ENCODE measurements around the gene SLC15A1.

SLC15A1 gene

GRCh38 chr13:98706446-98707110 is 45.9 kb downstream of the SLC15A1 start:
- H3K79me1 ChIP-seq (ENCODE audit: low read length), result no peaks in the 10 kb centered on the region
- no peak overlapping the region for H3K4me2 ChIP-seq (ENCODE audit: low read length)
- H4K8ac ChIP-seq (ENCODE audit: low read depth, low read length), result no peak overlapping the region
- no peak overlapping the region for H3K27ac ChIP-seq (ENCODE audit: low read depth, low read length)
- H3K9ac ChIP-seq (ENCODE audit: low read length), result no peak overlapping the region
- H3K56ac ChIP-seq (ENCODE audit: low read length), result no peak overlapping the region
- H2BK15ac ChIP-seq (replicated peaks; ENCODE audit: low read depth), result no peak overlapping the region
- no peaks in the 10 kb centered on the region for H3K36me3 ChIP-seq (ENCODE audit: control insufficient read depth, insufficient read depth, low read length)
- H3K27me3 ChIP-seq (ENCODE audit: insufficient read depth, low read length, poor library complexity), result no peaks in the 10 kb centered on the region
- H2AK5ac ChIP-seq (ENCODE audit: low read length), result no peak overlapping the region
- H3K4me1 ChIP-seq (ENCODE audit: control insufficient read depth, low read depth, low read length), result no peaks in the 10 kb centered on the region
- no peak overlapping the region for H3K4me3 ChIP-seq (ENCODE audit: low read length)
- no CpG with 5 or more reads among the region's 12 CpGs for WGBS (ENCODE audit: extremely low coverage, insufficient coverage, low lambda C conversion rate)
- no peaks in the 10 kb centered on the region for H3K79me2 ChIP-seq (ENCODE audit: control insufficient read depth, insufficient read depth, low read length)
- no peak overlapping the region for H3K4ac ChIP-seq (ENCODE audit: low read depth, low read length)
- no peak overlapping the region for H2BK120ac ChIP-seq (ENCODE audit: low read depth, low read length)
- no peak overlapping the region for H3K18ac ChIP-seq (ENCODE audit: low read length)
- H2BK5ac ChIP-seq (ENCODE audit: low read length), result no peak overlapping the region
- peak; percentile 49 for DNase-seq
- H3K23ac ChIP-seq (ENCODE audit: low read length), result no peak overlapping the region
- no peak overlapping the region for H4K5ac ChIP-seq (ENCODE audit: low read length)

- no peak overlapping the region for H3K23ac ChIP-seq (ENCODE audit: low read length)
- H3K27me3 ChIP-seq (ENCODE audit: insufficient read depth, low read length, poor library complexity), result no peaks in the 10 kb centered on the region
- H2BK5ac ChIP-seq (ENCODE audit: low read length), result no peak overlapping the region
- no peak overlapping the region for H3K4me2 ChIP-seq (ENCODE audit: low read length)
- no peak overlapping the region for H3K9ac ChIP-seq (ENCODE audit: low read length)
- no peak overlapping the region for H3K56ac ChIP-seq (ENCODE audit: low read length)
- no peak overlapping the region for H4K8ac ChIP-seq (ENCODE audit: low read depth, low read length)
- H4K5ac ChIP-seq (ENCODE audit: low read length), result no peak overlapping the region
- no peaks in the 10 kb centered on the region for H3K36me3 ChIP-seq (ENCODE audit: control insufficient read depth, insufficient read depth, low read length)
- H2AK5ac ChIP-seq (ENCODE audit: low read length), result no peak overlapping the region
- no peak overlapping the region for H3K4me3 ChIP-seq (ENCODE audit: low read length)
- no peaks in the 10 kb centered on the region for H3K79me1 ChIP-seq (ENCODE audit: low read length)
- WGBS (ENCODE audit: extremely low coverage, insufficient coverage, low lambda C conversion rate), result no CpG with 5 or more reads among the region's 4 CpGs
- H2BK15ac ChIP-seq (replicated peaks; ENCODE audit: low read depth), result no peak overlapping the region
- no peak overlapping the region for H3K18ac ChIP-seq (ENCODE audit: low read length)
- no peak overlapping the region for H3K27ac ChIP-seq (ENCODE audit: low read depth, low read length)
- no peak for DNase-seq
- no peak overlapping the region for H2BK120ac ChIP-seq (ENCODE audit: low read depth, low read length)
- H3K4me1 ChIP-seq (ENCODE audit: control insufficient read depth, low read depth, low read length), result no peaks in the 10 kb centered on the region
- no peaks in the 10 kb centered on the region for H3K79me2 ChIP-seq (ENCODE audit: control insufficient read depth, insufficient read depth, low read length)
- no peak overlapping the region for H3K4ac ChIP-seq (ENCODE audit: low read depth, low read length)
These were observed 54.7 kb downstream of the SLC15A1 start for GRCh38 chr13:98697791-98698190.

- no peak overlapping the region for H4K8ac ChIP-seq (ENCODE audit: low read depth, low read length)
- no peak overlapping the region for H3K4ac ChIP-seq (ENCODE audit: low read depth, low read length)
- no CpG with 5 or more reads among the region's 1 CpG for WGBS (ENCODE audit: extremely low coverage, insufficient coverage, low lambda C conversion rate)
- no peak overlapping the region for H2AK5ac ChIP-seq (ENCODE audit: low read length)
- no peak overlapping the region for H3K18ac ChIP-seq (ENCODE audit: low read length)
- H4K5ac ChIP-seq (ENCODE audit: low read length), result no peak overlapping the region
- H2BK120ac ChIP-seq (ENCODE audit: low read depth, low read length), result no peak overlapping the region
- no peak overlapping the region for H3K23ac ChIP-seq (ENCODE audit: low read length)
- H3K27ac ChIP-seq (ENCODE audit: low read depth, low read length), result no peak overlapping the region
- no peaks in the 10 kb centered on the region for H3K4me1 ChIP-seq (ENCODE audit: control insufficient read depth, low read depth, low read length)
- DNase-seq, result peak; percentile 15
- no peaks in the 10 kb centered on the region for H3K79me1 ChIP-seq (ENCODE audit: low read length)
- H3K36me3 ChIP-seq (ENCODE audit: control insufficient read depth, insufficient read depth, low read length), result no peaks in the 10 kb centered on the region
- H3K4me3 ChIP-seq (ENCODE audit: low read length), result no peak overlapping the region
- H2BK15ac ChIP-seq (replicated peaks; ENCODE audit: low read depth), result no peak overlapping the region
- H2BK5ac ChIP-seq (ENCODE audit: low read length), result no peak overlapping the region
- H3K56ac ChIP-seq (ENCODE audit: low read length), result no peak overlapping the region
- H3K9ac ChIP-seq (ENCODE audit: low read length), result no peak overlapping the region
- no peaks in the 10 kb centered on the region for H3K27me3 ChIP-seq (ENCODE audit: insufficient read depth, low read length, poor library complexity)
- H3K4me2 ChIP-seq (ENCODE audit: low read length), result no peak overlapping the region
- no peaks in the 10 kb centered on the region for H3K79me2 ChIP-seq (ENCODE audit: control insufficient read depth, insufficient read depth, low read length)
These were observed 58.7 kb downstream of the SLC15A1 start for GRCh38 chr13:98693756-98694155.

GRCh38 chr13:98691360-98691759 is 61.1 kb downstream of the SLC15A1 start:
- H3K4me3 ChIP-seq (ENCODE audit: low read length), result no peak overlapping the region
- no peak overlapping the region for H3K56ac ChIP-seq (ENCODE audit: low read length)
- H3K18ac ChIP-seq (ENCODE audit: low read length), result no peak overlapping the region
- H2BK5ac ChIP-seq (ENCODE audit: low read length), result no peak overlapping the region
- no peak overlapping the region for H3K4me2 ChIP-seq (ENCODE audit: low read length)
- DNase-seq, result no peak
- no peak overlapping the region for H2BK120ac ChIP-seq (ENCODE audit: low read depth, low read length)
- no peaks in the 10 kb centered on the region for H3K79me2 ChIP-seq (ENCODE audit: control insufficient read depth, insufficient read depth, low read length)
- H3K23ac ChIP-seq (ENCODE audit: low read length), result no peak overlapping the region
- no peaks in the 10 kb centered on the region for H3K4me1 ChIP-seq (ENCODE audit: control insufficient read depth, low read depth, low read length)
- H3K9ac ChIP-seq (ENCODE audit: low read length), result no peak overlapping the region
- no CpG with 5 or more reads among the region's 4 CpGs for WGBS (ENCODE audit: extremely low coverage, insufficient coverage, low lambda C conversion rate)
- no peaks in the 10 kb centered on the region for H3K79me1 ChIP-seq (ENCODE audit: low read length)
- H3K27ac ChIP-seq (ENCODE audit: low read depth, low read length), result no peak overlapping the region
- H4K5ac ChIP-seq (ENCODE audit: low read length), result no peak overlapping the region
- no peaks in the 10 kb centered on the region for H3K36me3 ChIP-seq (ENCODE audit: control insufficient read depth, insufficient read depth, low read length)
- no peak overlapping the region for H2BK15ac ChIP-seq (replicated peaks; ENCODE audit: low read depth)
- H2AK5ac ChIP-seq (ENCODE audit: low read length), result no peak overlapping the region
- no peaks in the 10 kb centered on the region for H3K27me3 ChIP-seq (ENCODE audit: insufficient read depth, low read length, poor library complexity)
- H3K4ac ChIP-seq (ENCODE audit: low read depth, low read length), result no peak overlapping the region
- H4K8ac ChIP-seq (ENCODE audit: low read depth, low read length), result no peak overlapping the region

GRCh38 chr13:98690348-98691022 is 62.0 kb downstream of the SLC15A1 start:
- Histone ChIP-seq H3K4ac (ENCODE audit: low read depth, low read length) (no peak overlapping the region), H4K8ac (ENCODE audit: low read depth, low read length) (no peak overlapping the region), H2BK120ac (ENCODE audit: low read depth, low read length) (no peak overlapping the region), H3K79me2 (ENCODE audit: control insufficient read depth, insufficient read depth, low read length) (no peaks in the 10 kb centered on the region), H3K56ac (ENCODE audit: low read length) (no peak overlapping the region), H2AK5ac (ENCODE audit: low read length) (no peak overlapping the region), H3K27ac (ENCODE audit: low read depth, low read length) (no peak overlapping the region), H2BK15ac (replicated peaks; ENCODE audit: low read depth) (no peak overlapping the region), H3K18ac (ENCODE audit: low read length) (no peak overlapping the region), H3K4me2 (ENCODE audit: low read length) (no peak overlapping the region), H3K36me3 (ENCODE audit: control insufficient read depth, insufficient read depth, low read length) (no peaks in the 10 kb centered on the region), H2BK5ac (ENCODE audit: low read length) (no peak overlapping the region), H3K23ac (ENCODE audit: low read length) (no peak overlapping the region), H3K4me3 (ENCODE audit: low read length) (no peak overlapping the region), H3K9ac (ENCODE audit: low read length) (no peak overlapping the region), H3K27me3 (ENCODE audit: insufficient read depth, low read length, poor library complexity) (no peaks in the 10 kb centered on the region), H3K79me1 (ENCODE audit: low read length) (no peaks in the 10 kb centered on the region), H4K5ac (ENCODE audit: low read length) (no peak overlapping the region), H3K4me1 (ENCODE audit: control insufficient read depth, low read depth, low read length) (no peaks in the 10 kb centered on the region)
- DNase-seq, result no peak
- WGBS (ENCODE audit: extremely low coverage, insufficient coverage, low lambda C conversion rate), result no CpG with 5 or more reads among the region's 15 CpGs
